8988T (cell line): ENCODE results near the gene C1orf52.

Source experiments
- DNase-seq: peaks from one replicate; pipeline ENCODE4 v3.0.0; 2011

C1orf52 gene

DNA sequence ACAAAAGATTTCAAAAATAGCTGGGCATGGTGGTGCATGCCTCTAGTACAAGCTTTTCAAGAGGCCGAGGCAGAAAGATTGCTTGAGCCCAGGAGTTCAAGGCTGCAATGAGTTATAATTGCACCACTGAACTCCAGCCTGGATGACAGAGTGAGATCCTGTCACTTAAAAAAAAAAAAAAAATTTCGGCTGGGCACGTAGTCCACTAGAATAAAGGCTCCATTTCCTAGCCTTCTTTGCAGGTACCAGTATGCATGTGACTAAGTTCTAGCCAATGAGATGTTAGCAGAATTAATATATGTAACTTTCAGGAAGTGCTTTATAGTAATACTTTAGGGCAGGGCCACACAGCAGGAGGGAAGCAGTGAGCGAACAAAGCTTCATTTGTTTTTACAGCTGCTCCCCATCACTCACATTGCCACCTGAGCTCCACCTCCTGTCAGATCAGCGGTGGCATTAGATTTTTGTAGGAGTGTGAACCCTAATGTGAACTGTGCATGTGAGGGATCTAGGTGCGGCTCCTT, 29.8 kb downstream of the C1orf52 start:
- no peak for DNase-seq

DNA sequence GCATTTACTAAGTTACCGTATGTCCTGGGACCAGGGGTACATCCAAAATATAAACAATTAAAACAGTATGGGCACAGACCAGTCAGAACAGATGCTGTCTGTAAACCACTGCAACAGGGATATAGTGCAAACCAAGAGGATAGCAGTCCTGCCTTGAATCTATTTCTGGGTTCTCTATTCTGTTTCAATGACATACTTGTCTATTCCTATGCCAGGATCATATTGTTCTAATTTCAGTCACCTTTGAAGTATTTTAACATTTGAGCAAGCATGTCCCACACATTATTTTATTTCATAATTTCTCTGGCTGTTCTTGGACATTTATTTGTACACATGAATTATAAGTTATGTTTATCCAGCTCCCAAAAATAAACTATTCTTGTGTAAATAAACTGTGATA, 30.5 kb downstream of the C1orf52 start:
- DNase-seq = no peak

- no peak for DNase-seq
These were observed 33.7 kb downstream of the C1orf52 start for GRCh38 chr1:85225624-85226380.

DNA sequence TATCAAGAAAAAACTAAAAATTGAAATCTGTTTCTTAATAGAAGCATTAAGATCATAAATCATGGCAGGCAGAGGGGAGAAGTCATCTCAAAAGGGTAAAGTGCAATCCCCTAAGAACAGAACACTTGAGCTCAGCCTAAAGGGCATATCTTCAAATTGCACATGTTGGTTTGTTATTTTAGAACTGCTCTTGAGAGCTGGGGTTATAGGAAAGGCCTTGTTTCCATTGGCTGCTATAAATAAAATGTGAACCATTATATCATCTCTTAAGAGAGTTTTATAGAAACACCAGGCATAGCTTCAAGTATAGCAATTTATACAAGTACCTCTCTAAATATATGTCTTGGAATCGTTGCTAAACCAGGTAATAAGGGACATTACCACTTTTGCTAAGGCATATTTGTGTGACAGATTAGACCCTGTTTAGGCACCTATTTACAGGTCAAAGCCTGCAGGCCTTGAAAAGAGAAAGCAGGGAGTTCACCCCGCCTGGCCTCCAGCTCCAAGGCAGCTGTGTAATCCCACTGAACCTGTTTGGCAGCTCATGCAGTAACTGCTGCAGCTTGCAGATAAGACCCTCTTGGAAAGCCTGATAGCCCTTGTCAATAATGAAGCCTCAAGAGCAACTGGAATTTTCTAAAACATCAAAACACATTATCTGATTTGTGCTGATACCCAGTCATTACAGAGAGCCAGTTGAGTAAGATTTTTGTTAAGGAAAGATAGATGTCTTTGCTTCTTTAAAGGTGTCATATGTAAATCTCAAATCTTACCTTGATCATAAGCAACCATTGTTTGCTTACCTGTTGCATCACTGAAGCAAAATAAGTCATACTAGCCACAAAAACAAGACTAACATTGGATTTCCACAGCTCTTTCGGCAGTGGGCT, 34.5 kb downstream of the C1orf52 start:
- DNase-seq = no peak

DNA sequence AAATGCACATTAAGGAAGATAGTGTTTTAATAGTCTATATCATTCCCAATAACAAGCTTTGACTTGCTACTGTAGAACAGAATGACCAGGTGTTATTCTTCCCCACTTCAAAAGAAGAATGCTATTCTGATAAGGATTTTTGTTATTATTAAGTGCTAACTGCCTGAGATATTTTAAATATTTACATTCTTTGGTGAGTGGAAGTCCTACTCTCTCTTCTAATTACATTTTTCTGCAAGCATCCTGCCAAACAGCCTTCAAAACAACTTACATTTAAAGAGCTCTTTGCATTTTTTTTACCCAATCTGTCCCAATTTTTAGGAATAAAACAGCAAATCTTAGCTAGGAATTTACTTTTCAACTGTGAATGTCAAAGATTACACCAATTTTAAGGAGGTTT, 35.2 kb downstream of the C1orf52 start:
- DNase-seq = no peak

DNA sequence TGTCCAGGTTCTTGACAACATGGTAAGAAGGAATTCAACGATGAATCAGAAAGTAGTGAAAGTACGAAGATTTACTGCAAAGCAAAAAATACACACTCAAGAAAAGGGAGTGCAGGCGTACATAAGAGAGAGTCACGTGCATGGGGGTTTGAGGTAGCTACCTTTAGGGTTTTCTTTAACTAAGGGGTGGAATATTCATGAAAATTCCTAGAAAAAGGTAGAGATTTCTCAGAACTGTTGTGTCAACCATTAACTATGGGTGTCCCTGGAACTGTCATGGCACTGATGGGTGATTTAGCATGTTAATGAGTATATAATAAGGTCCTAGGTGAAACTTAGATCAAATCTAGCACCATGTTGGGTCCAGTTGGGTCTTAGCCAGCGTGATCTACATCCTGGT, 36.1 kb downstream of the C1orf52 start:
- DNase-seq = no peak

DNA sequence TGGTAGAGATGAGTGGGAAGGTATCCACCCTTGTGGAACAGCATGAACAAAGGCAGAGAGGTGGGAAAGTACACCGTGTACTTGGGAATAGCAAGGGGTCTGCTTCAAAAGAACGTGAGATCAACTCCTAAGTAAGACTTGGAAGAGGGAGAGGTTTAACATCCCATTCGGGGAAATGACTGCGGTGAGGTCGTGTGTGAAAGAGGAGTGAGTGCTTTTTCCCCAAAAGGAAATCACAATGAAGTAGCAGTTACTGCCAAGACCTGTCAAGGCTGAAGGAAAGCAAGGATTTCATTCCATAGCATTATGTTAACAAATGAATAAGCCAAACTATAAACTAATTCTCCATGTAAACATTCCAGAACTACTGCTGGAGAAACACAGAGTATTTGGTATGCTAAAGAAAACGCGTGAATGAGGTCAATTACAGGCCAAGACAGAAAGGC, 38.7 kb downstream of the C1orf52 start:
- no peak for DNase-seq

- DNase-seq = no peak
These were observed 39.4 kb downstream of the C1orf52 start for GRCh38 chr1:85219853-85220610.

- DNase-seq = no peak
These were observed 42.8 kb downstream of the C1orf52 start for GRCh38 chr1:85216697-85217096.

DNA sequence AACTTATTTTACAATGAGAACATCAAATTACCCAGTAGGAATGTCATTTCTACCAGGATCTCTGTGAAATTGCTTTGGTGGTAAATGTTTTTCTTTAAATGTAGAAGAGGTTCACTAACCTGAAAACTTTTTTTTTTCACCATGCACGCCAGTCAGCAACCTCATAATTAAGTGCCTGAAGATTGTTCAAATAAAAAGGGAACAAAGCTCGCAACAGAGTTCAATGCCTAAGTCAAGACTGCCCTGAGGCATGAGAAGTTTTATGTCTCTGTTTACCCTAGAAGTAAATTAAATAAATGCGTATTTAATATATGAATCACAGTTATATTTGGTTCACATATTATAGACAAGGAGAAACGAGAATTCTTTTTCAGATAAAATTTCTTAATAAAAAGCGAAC, 44.8 kb downstream of the C1orf52 start:
- DNase-seq = no peak

DNA sequence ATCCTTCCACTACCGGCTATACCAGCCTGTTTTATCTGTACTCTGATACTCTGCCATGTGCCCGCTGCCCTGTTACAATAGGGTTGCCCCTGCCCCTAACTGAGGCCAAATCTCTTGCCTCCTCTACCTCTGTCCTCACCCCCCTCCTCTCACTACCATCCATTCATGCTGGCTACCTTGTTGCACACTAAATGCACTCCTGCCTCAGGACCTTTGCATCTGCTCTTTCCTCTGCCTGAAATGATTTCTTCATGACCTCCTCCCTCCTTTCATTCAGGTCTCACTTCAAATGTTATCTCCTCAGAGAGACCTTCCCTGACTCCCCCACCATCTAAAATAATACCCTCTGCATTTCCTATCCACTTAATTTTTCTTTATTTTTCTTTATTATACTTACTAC, 51.0 kb downstream of the C1orf52 start:
- DNase-seq = no peak

DNA sequence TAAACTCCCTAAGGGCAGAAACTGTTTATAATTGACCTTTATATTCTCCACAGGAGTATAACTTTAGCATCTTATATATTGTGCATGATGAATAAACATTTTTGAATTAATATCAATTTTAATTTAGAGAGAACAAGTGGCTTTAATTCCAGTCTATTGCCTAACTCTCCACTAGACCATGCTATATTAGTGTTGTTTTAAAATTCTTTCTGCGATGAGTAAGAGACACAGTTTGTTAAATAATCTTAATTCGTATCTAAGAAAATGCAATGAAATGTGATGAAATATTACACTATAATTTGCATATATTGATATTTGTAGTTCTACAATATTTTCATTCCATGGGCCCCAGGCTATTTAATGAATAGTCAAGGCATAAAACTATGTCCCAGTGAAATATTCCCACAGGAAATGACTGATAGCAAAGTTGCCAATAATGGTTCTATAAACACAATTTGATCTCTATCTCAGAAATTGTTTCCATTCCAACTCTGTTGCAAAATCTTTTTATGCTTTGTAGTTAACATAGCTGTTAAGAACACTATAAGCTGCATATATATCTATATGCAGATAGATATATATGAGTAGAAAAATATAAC, 55.8 kb downstream of the C1orf52 start:
- no peak for DNase-seq

DNA sequence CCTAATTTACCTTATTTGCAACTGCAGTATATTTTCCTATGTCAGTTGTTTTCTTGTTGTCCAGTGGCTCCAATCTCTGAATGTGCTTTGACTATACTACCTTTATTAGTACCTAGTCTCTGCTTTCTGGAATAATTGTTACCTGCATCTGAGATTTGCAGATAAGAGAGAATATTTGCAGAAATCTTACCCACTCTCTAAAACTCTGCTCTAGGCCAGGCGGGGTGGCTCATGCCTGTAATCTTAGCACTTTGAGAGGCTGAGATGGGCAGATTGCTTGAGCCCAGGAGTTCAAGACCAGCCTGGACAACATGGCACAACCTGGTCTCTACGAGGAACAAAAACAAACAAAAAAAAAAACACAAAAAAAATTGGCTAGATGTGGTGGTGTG, 56.6 kb downstream of the C1orf52 start:
- DNase-seq = no peak

GRCh38 chr1:85202092-85202863, 57.2 kb downstream of the C1orf52 start:
- no peak for DNase-seq

DNA sequence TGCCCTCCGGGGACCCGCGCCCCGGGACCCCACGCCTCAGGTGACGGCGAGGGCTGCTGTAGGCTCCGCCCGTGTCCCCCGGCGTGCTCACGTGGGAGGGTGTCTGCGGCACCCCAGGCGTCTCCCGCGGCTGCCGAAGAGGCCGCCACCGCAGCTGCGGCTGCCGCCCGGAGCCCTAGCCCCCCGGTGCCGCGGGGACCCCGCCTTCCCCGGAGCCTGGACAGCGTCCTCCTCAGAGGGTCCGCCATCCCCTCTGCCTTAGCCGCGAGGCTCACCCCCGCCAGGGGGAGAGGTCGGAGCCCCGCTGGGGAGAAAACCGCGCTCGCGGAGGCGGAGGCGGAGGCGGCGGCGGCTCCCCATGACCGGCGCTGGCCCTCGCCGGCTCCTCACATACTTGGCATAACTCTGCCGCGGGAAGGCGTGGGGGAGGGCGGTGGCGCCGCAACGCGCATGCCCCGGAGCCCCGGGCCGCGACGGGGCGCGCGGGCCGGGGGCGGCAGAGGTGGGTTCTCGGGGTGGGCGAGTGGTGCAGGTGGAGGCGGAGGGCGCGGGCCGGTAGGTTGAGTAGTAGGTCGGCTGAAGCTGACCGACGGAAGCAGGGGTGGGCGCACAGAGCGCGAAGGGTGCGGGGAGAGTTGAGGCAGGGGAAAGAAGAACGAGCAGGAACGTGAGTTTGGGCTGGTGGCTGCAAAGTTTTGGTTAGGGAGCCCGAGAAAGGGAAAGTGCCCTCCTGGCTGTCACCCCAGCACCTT, 57.9 kb downstream of the C1orf52 start:
- peak; percentile 36 for DNase-seq

DNA sequence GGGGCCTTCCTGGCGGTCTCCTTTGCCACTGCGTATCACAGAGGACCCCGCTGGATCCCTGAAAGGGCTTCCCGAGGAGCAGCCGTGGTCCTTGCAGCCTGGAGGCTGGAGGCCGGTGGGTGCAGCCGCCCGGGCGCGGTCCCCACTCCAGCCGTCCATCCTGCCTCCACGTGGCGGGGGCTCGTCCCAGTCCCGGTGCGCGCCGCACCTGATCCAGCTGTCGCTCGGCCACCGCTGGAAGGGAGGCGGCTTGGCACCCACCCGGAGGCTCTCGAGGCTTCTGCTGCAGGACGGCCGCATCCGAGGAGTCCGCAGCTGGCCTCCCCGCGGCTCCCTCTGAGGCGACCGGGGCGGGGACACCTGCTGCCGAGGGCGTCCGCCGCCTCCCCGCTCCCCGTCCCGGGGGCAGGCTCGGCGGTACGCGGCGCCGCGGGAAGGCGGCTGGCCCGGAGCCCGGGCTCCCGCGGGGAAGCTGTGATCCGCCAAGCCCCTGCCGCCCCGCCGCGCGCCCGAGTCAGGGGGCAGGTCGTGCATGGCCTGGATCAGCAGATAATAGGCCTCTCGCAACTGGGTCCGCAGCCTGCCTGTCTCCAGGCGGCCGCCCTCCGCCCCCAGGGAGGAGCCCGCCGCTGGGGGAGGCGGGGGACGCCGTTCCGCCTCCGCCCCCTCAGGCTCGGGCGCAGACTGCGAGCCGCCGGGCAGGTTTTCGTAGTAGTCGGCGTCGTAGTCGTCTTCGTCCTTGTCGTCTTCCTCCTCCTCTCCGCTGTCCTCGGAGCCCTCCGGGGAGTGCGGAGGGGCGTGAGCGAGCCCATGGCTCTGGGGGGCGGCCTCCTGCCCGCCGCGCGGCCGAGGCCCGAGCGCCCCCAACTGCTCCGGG, 58.8 kb downstream of the C1orf52 start, which contains the start of gene SYDE2:
Gene SYDE2 (minus strand): TSS at position 554 of the 877 bp plus-strand sequence. CDS start 20 bp downstream, at position 534.
- DNase-seq = peak; percentile 68
